ENCODE measurements around the gene SYNM. TPM values are rescaled to one million over a fixed set of nuclear protein-coding genes. Genes with fewer than 3 reads are reported as not detected.

The SYNM gene
- total RNA-seq, 1 experiment from 2014 or later, result not detected

GRCh38 chr15:99092554-99093172 lies 12.2 kb upstream of the SYNM start:
- H3K4me1 ChIP-seq (ENCODE audit: low read length), result peaks cover 16% of the 10 kb centered on the region
- no peaks in the 10 kb centered on the region for H3K79me2 ChIP-seq (ENCODE audit: low read length)
- H3K9me2 ChIP-seq (replicated peaks; ENCODE audit: insufficient read depth, low read length), result no peaks in the 10 kb centered on the region
- H3K27me3 ChIP-seq (ENCODE audit: low read length), result no peaks in the 10 kb centered on the region
- no peak overlapping the region for H3K27ac ChIP-seq (ENCODE audit: low read length)
- H4K20me1 ChIP-seq (ENCODE audit: insufficient read depth, low read depth, low read length), result no peaks in the 10 kb centered on the region
- H3K9ac ChIP-seq (ENCODE audit: low read length), result no peak overlapping the region
- H3K4me2 ChIP-seq (ENCODE audit: low read depth, low read length, poor library complexity, severe bottlenecking), result no peak overlapping the region
- H3K9me3 ChIP-seq (ENCODE audit: low read length), result no peaks in the 10 kb centered on the region
- no peaks in the 10 kb centered on the region for H3K36me3 ChIP-seq (ENCODE audit: insufficient read depth, low read length)
- DNase-seq, result no peak
- no peak overlapping the region for H2AFZ ChIP-seq (ENCODE audit: low read length)
- no peak overlapping the region for H3K4me3 ChIP-seq (ENCODE audit: low read length)

- no peak for DNase-seq
- Histone ChIP-seq H3K79me2 (ENCODE audit: low read length) (no peaks in the 10 kb centered on the region), H3K9me3 (ENCODE audit: low read length) (no peaks in the 10 kb centered on the region), H3K4me2 (ENCODE audit: low read depth, low read length, poor library complexity, severe bottlenecking) (no peak overlapping the region), H3K4me1 (ENCODE audit: low read length) (peaks cover 9% of the 10 kb centered on the region), H3K27me3 (ENCODE audit: low read length) (no peaks in the 10 kb centered on the region), H3K4me3 (ENCODE audit: low read length) (no peak overlapping the region), H3K36me3 (ENCODE audit: insufficient read depth, low read length) (no peaks in the 10 kb centered on the region), H4K20me1 (ENCODE audit: insufficient read depth, low read depth, low read length) (no peaks in the 10 kb centered on the region), H3K9me2 (replicated peaks; ENCODE audit: insufficient read depth, low read length) (no peaks in the 10 kb centered on the region), H3K9ac (ENCODE audit: low read length) (no peak overlapping the region), H3K27ac (ENCODE audit: low read length) (no peak overlapping the region), H2AFZ (ENCODE audit: low read length) (no peak overlapping the region)
Measured at GRCh38 chr15:99095626-99096025, 9.3 kb upstream of the SYNM start.

- Histone ChIP-seq H3K27ac (ENCODE audit: low read length) (no peak overlapping the region), H4K20me1 (ENCODE audit: insufficient read depth, low read depth, low read length) (no peaks in the 10 kb centered on the region)
Measured at GRCh38 chr15:99096173-99096893, 8.5 kb upstream of the SYNM start.

GRCh38 chr15:99096894-99097426 lies 7.9 kb upstream of the SYNM start:
- Histone ChIP-seq H3K27ac (ENCODE audit: low read length) (no peak overlapping the region), H3K79me2 (ENCODE audit: low read length) (no peaks in the 10 kb centered on the region), H3K9me2 (replicated peaks; ENCODE audit: insufficient read depth, low read length) (no peaks in the 10 kb centered on the region), H3K36me3 (ENCODE audit: insufficient read depth, low read length) (no peaks in the 10 kb centered on the region), H3K4me3 (ENCODE audit: low read length) (no peak overlapping the region), H3K4me1 (ENCODE audit: low read length) (peaks cover 3% of the 10 kb centered on the region), H3K4me2 (ENCODE audit: low read depth, low read length, poor library complexity, severe bottlenecking) (no peak overlapping the region), H3K9ac (ENCODE audit: low read length) (no peak overlapping the region), H3K9me3 (ENCODE audit: low read length) (no peaks in the 10 kb centered on the region), H4K20me1 (ENCODE audit: insufficient read depth, low read depth, low read length) (no peaks in the 10 kb centered on the region), H2AFZ (ENCODE audit: low read length) (no peak overlapping the region), H3K27me3 (ENCODE audit: low read length) (no peaks in the 10 kb centered on the region)
- no peak for DNase-seq

More at GRCh38 chr15:99096173-99096893, 8.5 kb upstream of the SYNM start:
- Histone ChIP-seq H3K9ac (ENCODE audit: low read length) (no peak overlapping the region), H3K9me3 (ENCODE audit: low read length) (no peaks in the 10 kb centered on the region), H3K27me3 (ENCODE audit: low read length) (no peaks in the 10 kb centered on the region), H3K79me2 (ENCODE audit: low read length) (no peaks in the 10 kb centered on the region), H3K9me2 (replicated peaks; ENCODE audit: insufficient read depth, low read length) (no peaks in the 10 kb centered on the region), H3K36me3 (ENCODE audit: insufficient read depth, low read length) (no peaks in the 10 kb centered on the region), H3K4me1 (ENCODE audit: low read length) (peaks cover 3% of the 10 kb centered on the region), H2AFZ (ENCODE audit: low read length) (no peak overlapping the region), H3K4me3 (ENCODE audit: low read length) (no peak overlapping the region), H3K4me2 (ENCODE audit: low read depth, low read length, poor library complexity, severe bottlenecking) (no peak overlapping the region)
- no peak for DNase-seq

GRCh38 chr15:99097441-99098410 lies 7.2 kb upstream of the SYNM start:
- Histone ChIP-seq H3K9me3 (ENCODE audit: low read length) (no peaks in the 10 kb centered on the region), H3K9me2 (replicated peaks; ENCODE audit: insufficient read depth, low read length) (no peaks in the 10 kb centered on the region), H3K9ac (ENCODE audit: low read length) (no peak overlapping the region), H3K36me3 (ENCODE audit: insufficient read depth, low read length) (no peaks in the 10 kb centered on the region), H3K4me1 (ENCODE audit: low read length) (peaks cover 3% of the 10 kb centered on the region), H4K20me1 (ENCODE audit: insufficient read depth, low read depth, low read length) (no peaks in the 10 kb centered on the region), H3K27ac (ENCODE audit: low read length) (no peak overlapping the region), H3K4me2 (ENCODE audit: low read depth, low read length, poor library complexity, severe bottlenecking) (no peak overlapping the region), H3K79me2 (ENCODE audit: low read length) (no peaks in the 10 kb centered on the region), H3K4me3 (ENCODE audit: low read length) (no peak overlapping the region), H2AFZ (ENCODE audit: low read length) (no peak overlapping the region), H3K27me3 (ENCODE audit: low read length) (no peaks in the 10 kb centered on the region)
- DNase-seq, result no peak

GRCh38 chr15:99098426-99098825 lies 6.5 kb upstream of the SYNM start:
- Histone ChIP-seq H4K20me1 (ENCODE audit: insufficient read depth, low read depth, low read length) (no peaks in the 10 kb centered on the region), H2AFZ (ENCODE audit: low read length) (no peak overlapping the region), H3K27ac (ENCODE audit: low read length) (no peak overlapping the region), H3K79me2 (ENCODE audit: low read length) (no peaks in the 10 kb centered on the region), H3K9ac (ENCODE audit: low read length) (no peak overlapping the region), H3K9me3 (ENCODE audit: low read length) (no peaks in the 10 kb centered on the region), H3K9me2 (replicated peaks; ENCODE audit: insufficient read depth, low read length) (no peaks in the 10 kb centered on the region), H3K4me2 (ENCODE audit: low read depth, low read length, poor library complexity, severe bottlenecking) (no peak overlapping the region), H3K27me3 (ENCODE audit: low read length) (no peaks in the 10 kb centered on the region), H3K4me1 (ENCODE audit: low read length) (peaks cover 3% of the 10 kb centered on the region), H3K36me3 (ENCODE audit: insufficient read depth, low read length) (no peaks in the 10 kb centered on the region), H3K4me3 (ENCODE audit: low read length) (no peak overlapping the region)
- DNase-seq, result no peak

- Histone ChIP-seq H3K9me2 (replicated peaks; ENCODE audit: insufficient read depth, low read length) (no peaks in the 10 kb centered on the region), H3K27ac (ENCODE audit: low read length) (no peak overlapping the region), H3K79me2 (ENCODE audit: low read length) (no peaks in the 10 kb centered on the region), H4K20me1 (ENCODE audit: insufficient read depth, low read depth, low read length) (no peaks in the 10 kb centered on the region), H3K9ac (ENCODE audit: low read length) (no peak overlapping the region), H3K4me2 (ENCODE audit: low read depth, low read length, poor library complexity, severe bottlenecking) (no peak overlapping the region), H3K36me3 (ENCODE audit: insufficient read depth, low read length) (no peaks in the 10 kb centered on the region), H3K9me3 (ENCODE audit: low read length) (no peaks in the 10 kb centered on the region), H2AFZ (ENCODE audit: low read length) (no peak overlapping the region), H3K4me3 (ENCODE audit: low read length) (no peak overlapping the region), H3K27me3 (ENCODE audit: low read length) (no peaks in the 10 kb centered on the region), H3K4me1 (ENCODE audit: low read length) (peaks cover 3% of the 10 kb centered on the region)
- no peak for DNase-seq
Measured at GRCh38 chr15:99098991-99099390, 5.9 kb upstream of the SYNM start.

- Histone ChIP-seq H3K4me1 (ENCODE audit: low read length) (peaks cover 3% of the 10 kb centered on the region), H3K27me3 (ENCODE audit: low read length) (no peaks in the 10 kb centered on the region), H3K9ac (ENCODE audit: low read length) (no peak overlapping the region), H3K36me3 (ENCODE audit: insufficient read depth, low read length) (no peaks in the 10 kb centered on the region), H3K4me2 (ENCODE audit: low read depth, low read length, poor library complexity, severe bottlenecking) (no peak overlapping the region), H4K20me1 (ENCODE audit: insufficient read depth, low read depth, low read length) (no peaks in the 10 kb centered on the region), H3K79me2 (ENCODE audit: low read length) (no peaks in the 10 kb centered on the region), H2AFZ (ENCODE audit: low read length) (no peak overlapping the region), H3K9me2 (replicated peaks; ENCODE audit: insufficient read depth, low read length) (no peaks in the 10 kb centered on the region), H3K4me3 (ENCODE audit: low read length) (no peak overlapping the region), H3K27ac (ENCODE audit: low read length) (no peak overlapping the region), H3K9me3 (ENCODE audit: low read length) (no peaks in the 10 kb centered on the region)
- no peak for DNase-seq
Measured at GRCh38 chr15:99099661-99100060, 5.2 kb upstream of the SYNM start.

All from Karpas-422 (cell line).